ENCODE measurements around the gene MAPKAPK3.

DNA sequence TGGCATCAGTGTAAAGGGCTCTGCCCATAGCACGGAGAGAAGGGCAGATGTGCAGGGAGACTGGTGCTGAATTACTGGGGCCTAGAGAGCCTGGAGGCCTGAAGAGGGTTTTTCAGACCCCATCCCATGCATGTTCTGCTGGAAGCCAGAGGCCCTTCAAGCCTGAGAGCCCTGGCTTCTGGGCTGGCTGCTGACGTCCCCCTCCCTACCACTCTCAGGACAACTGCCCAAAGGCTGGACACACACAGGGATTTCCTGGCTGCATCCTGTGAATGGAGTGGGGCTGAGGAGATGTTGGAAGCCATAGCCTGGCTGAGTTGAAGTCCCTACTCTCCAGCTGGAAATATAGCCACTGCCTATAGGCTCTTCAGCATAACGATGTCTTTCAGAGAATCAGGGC is 40.9 kb downstream of the MAPKAPK3 start:
- TF ChIP-seq CHD1 (IDR thresholded peaks at IDR 0.05; ENCODE audit: low read depth, low read length), result no peak
- no peak for TF ChIP-seq JUND (IDR thresholded peaks at IDR 0.05; ENCODE audit: low read length)
- no peak for TF ChIP-seq EP300 (IDR thresholded peaks at IDR 0.05; ENCODE audit: borderline replicate concordance in 1 of 2, low read depth in 2 of 2, low read length in 2 of 2)
- no peak for TF ChIP-seq POLR2AphosphoS5 (IDR thresholded peaks at IDR 0.05; ENCODE audit: low read depth, low read length)
- TF ChIP-seq, protein P1, sequence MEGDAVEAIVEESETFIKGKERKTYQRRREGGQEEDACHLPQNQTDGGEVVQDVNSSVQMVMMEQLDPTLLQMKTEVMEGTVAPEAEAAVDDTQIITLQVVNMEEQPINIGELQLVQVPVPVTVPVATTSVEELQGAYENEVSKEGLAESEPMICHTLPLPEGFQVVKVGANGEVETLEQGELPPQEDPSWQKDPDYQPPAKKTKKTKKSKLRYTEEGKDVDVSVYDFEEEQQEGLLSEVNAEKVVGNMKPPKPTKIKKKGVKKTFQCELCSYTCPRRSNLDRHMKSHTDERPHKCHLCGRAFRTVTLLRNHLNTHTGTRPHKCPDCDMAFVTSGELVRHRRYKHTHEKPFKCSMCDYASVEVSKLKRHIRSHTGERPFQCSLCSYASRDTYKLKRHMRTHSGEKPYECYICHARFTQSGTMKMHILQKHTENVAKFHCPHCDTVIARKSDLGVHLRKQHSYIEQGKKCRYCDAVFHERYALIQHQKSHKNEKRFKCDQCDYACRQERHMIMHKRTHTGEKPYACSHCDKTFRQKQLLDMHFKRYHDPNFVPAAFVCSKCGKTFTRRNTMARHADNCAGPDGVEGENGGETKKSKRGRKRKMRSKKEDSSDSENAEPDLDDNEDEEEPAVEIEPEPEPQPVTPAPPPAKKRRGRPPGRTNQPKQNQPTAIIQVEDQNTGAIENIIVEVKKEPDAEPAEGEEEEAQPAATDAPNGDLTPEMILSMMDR (IDR thresholded peaks at IDR 0.05; ENCODE audit: control extremely low read depth in 1 of 3, insufficient read depth in 1 of 3, low read depth in 1 of 3, low read length in 3 of 3), result no peak
- no peak for TF ChIP-seq POLR2A (IDR thresholded peaks at IDR 0.05; ENCODE audit: control extremely low read depth in 1 of 2, low read depth in 2 of 2, low read length in 2 of 2)
